H1 (cell line): ENCODE measurements around the gene ZDHHC9. TPM values are rescaled to one million over a fixed set of nuclear protein-coding genes. Genes with fewer than 3 reads are reported as not detected.

Experiments
- CTCF ChIA-PET: fragments of 300-600 bp; sonication (Branson Sonifier 250); formaldehyde crosslinking; loops from one replicate; lab custom pipeline; 2021; ENCODE audit not compliant: partially characterized antibody; lab: Charles Lee
- POLR2A ChIA-PET: fragments of 300-600 bp; sonication (Branson Sonifier 250); formaldehyde crosslinking; loops from one replicate; lab custom pipeline; 2021; ENCODE audit warnings: inconsistent platforms; ENCODE audit not compliant: partially characterized antibody; lab: Charles Lee
- DNase-seq, 2 experiments: peaks; one replicate each; pipeline versions ENCODE4 v3.0.0 to v3.0.0-alpha.2; 2010 to 2022; ENCODE audit warnings: low spot score in 2 of 2, low read depth in 1 of 2, mixed read lengths in 1 of 2
- FAIRE-seq: peaks from 2 replicates; lab custom pipeline; 2011; peaks lifted over from hg19 to GRCh38; lab: Jason Lieb, UNC
- H2AFZ ChIP-seq: 2 replicates; pipeline ENCODE4 v1.8.1; 2012; ENCODE audit warnings: low read length, inconsistent platforms
- H2AK5ac ChIP-seq: 2 replicates; pipeline ENCODE4 v1.6.1; 2013; ENCODE audit warnings: low read depth, low read length
- H2BK120ac ChIP-seq: replicated peaks from 2 replicates; pipeline ENCODE3; 2013; ENCODE audit warnings: low read depth, low read length, inconsistent platforms
- H2BK12ac ChIP-seq: 2 replicates; pipeline ENCODE4 v1.6.1; 2013; ENCODE audit warnings: low read depth, low read length
- H2BK15ac ChIP-seq: 2 replicates; pipeline ENCODE4 v1.6.1; 2013; ENCODE audit warnings: low read length
- H2BK20ac ChIP-seq: 2 replicates; pipeline ENCODE4 v1.6.1; 2013; ENCODE audit warnings: low read length
- H2BK5ac ChIP-seq: 2 replicates; pipeline ENCODE4 v1.6.1; 2013; ENCODE audit warnings: low read depth, low read length
- H3K14ac ChIP-seq: 2 replicates; pipeline ENCODE4 v1.6.1; 2013; ENCODE audit warnings: inconsistent platforms; ENCODE audit not compliant: insufficient read length
- H3K18ac ChIP-seq: 2 replicates; pipeline ENCODE4 v1.6.1; 2013; ENCODE audit warnings: low read length; ENCODE audit errors: extremely low read depth
- H3K23ac ChIP-seq: 2 replicates; pipeline ENCODE4 v1.6.1; 2013; ENCODE audit warnings: inconsistent platforms; ENCODE audit not compliant: insufficient read length
- H3K23me2 ChIP-seq: 2 replicates; pipeline ENCODE4 v1.6.1; 2013; ENCODE audit warnings: low read depth, low read length
- H3K27ac ChIP-seq: 2 replicates; pipeline ENCODE4 v1.6.1; 2011; ENCODE audit warnings: low read depth, low read length, inconsistent platforms
- H3K27me3 ChIP-seq, 4 experiments: replicated peaks in 1 of 4; 1 replicate in 1 of 4; 2 replicates in 3 of 4; pipeline versions ENCODE4 v1.6.1 to v1.8.1; 2011 to 2013; ENCODE audit warnings: low read length in 3 of 4, mild to moderate bottlenecking in 3 of 4, inconsistent platforms in 2 of 4, mixed read lengths in 2 of 4, moderate library complexity in 1 of 4; ENCODE audit not compliant: control insufficient read depth in 3 of 4, insufficient read depth in 3 of 4; ENCODE audit errors: extremely low read depth in 1 of 4
- H3K36me3 ChIP-seq, 4 experiments: 2 replicates each; pipeline versions ENCODE4 v1.6.1 to v1.8.1; 2011 to 2013; ENCODE audit warnings: mild to moderate bottlenecking in 4 of 4, low read length in 3 of 4, moderate library complexity in 2 of 4, control low read depth in 1 of 4, inconsistent platforms in 1 of 4; ENCODE audit not compliant: insufficient read depth in 4 of 4, control insufficient read depth in 2 of 4
- H3K4ac ChIP-seq: replicated peaks from 2 replicates; pipeline ENCODE3; 2013; ENCODE audit warnings: low read length, low read depth, mixed read lengths, inconsistent platforms; ENCODE audit not compliant: insufficient read length
- H3K4me1 ChIP-seq, 4 experiments: replicated peaks in 1 of 4; 1 replicate in 1 of 4; 2 replicates in 3 of 4; pipeline versions ENCODE4 v1.6.1 to v1.8.1; 2011 to 2013; ENCODE audit warnings: low read length in 3 of 4, inconsistent platforms in 2 of 4, mixed read lengths in 1 of 4; ENCODE audit not compliant: insufficient read depth in 4 of 4, control insufficient read depth in 3 of 4
- H3K4me2 ChIP-seq, 2 experiments: 2 replicates each; pipeline versions ENCODE4 v1.6.1 to v1.8.1; 2011 to 2013; ENCODE audit warnings: low read depth in 2 of 2, low read length in 2 of 2, control low read depth in 1 of 2, inconsistent platforms in 1 of 2, mild to moderate bottlenecking in 1 of 2; ENCODE audit not compliant: insufficient read depth in 1 of 2
- H3K4me3 ChIP-seq, 4 experiments: fragments of 200-600, 300-600 bp in 1 of 4; sonication (generic), shearing (Covaris generic), sonication (Bioruptor Twin) in 1 of 4; 2 replicates each; pipeline versions ENCODE4 v1.5.1 to v1.8.1; 2011 to 2016; ENCODE audit warnings: low read length in 4 of 4, low read depth in 3 of 4, control low read depth in 2 of 4, inconsistent platforms in 2 of 4, mild to moderate bottlenecking in 2 of 4, mixed read lengths in 1 of 4, moderate library complexity in 1 of 4; ENCODE audit not compliant: insufficient read depth in 2 of 4; ENCODE audit errors: extremely low read depth in 1 of 4
- H3K56ac ChIP-seq: replicated peaks from 2 replicates; pipeline ENCODE3; 2013; ENCODE audit warnings: low read depth, mild to moderate bottlenecking, mixed read lengths, low read length, inconsistent platforms; ENCODE audit not compliant: insufficient read length
- H3K79me1 ChIP-seq: 2 replicates; pipeline ENCODE4 v1.6.1; 2013; ENCODE audit warnings: low read depth, low read length, control low read depth
- H3K79me2 ChIP-seq, 2 experiments: 2 replicates each; pipeline versions ENCODE4 v1.6.1 to v1.8.1; 2012 to 2013; ENCODE audit warnings: low read length in 2 of 2, mild to moderate bottlenecking in 2 of 2, inconsistent platforms in 1 of 2; ENCODE audit not compliant: insufficient read depth in 2 of 2, control insufficient read depth in 1 of 2
- H3K9ac ChIP-seq, 4 experiments: replicated peaks in 1 of 4; 1 replicate in 1 of 4; 2 replicates in 3 of 4; pipeline versions ENCODE4 v1.6.1 to v1.8.1; 2011 to 2013; ENCODE audit warnings: low read depth in 3 of 4, low read length in 3 of 4, control low read depth in 2 of 4, mild to moderate bottlenecking in 2 of 4, moderate library complexity in 2 of 4, inconsistent platforms in 1 of 4; ENCODE audit errors: extremely low read depth in 1 of 4
- H3K9me3 ChIP-seq, 2 experiments: 2 replicates each; pipeline versions ENCODE4 v1.6.1 to v1.8.1; 2012 to 2013; ENCODE audit warnings: mild to moderate bottlenecking in 2 of 2, moderate library complexity in 2 of 2, control low read depth in 1 of 2, inconsistent platforms in 1 of 2, low read depth in 1 of 2, low read length in 1 of 2, mixed read lengths in 1 of 2; ENCODE audit not compliant: insufficient read depth in 2 of 2
- H4K20me1 ChIP-seq, 2 experiments: replicated peaks in 1 of 2; 2 replicates each; pipeline versions ENCODE3 to v1.8.1; 2011 to 2013; ENCODE audit warnings: inconsistent platforms in 2 of 2, low read length in 2 of 2, mild to moderate bottlenecking in 1 of 2; ENCODE audit not compliant: insufficient read depth in 2 of 2, control insufficient read depth in 1 of 2
- H4K5ac ChIP-seq: 2 replicates; pipeline ENCODE4 v1.6.1; 2013; ENCODE audit warnings: low read length, low read depth, mixed read lengths, inconsistent platforms; ENCODE audit not compliant: insufficient read length
- H4K8ac ChIP-seq: 2 replicates; pipeline ENCODE4 v1.8.0; 2013; ENCODE audit warnings: mild to moderate bottlenecking, moderate library complexity, low read length, inconsistent platforms; ENCODE audit not compliant: insufficient read depth; ENCODE audit errors: extremely low read depth
- H4K91ac ChIP-seq: replicated peaks from 2 replicates; pipeline ENCODE3; 2013; ENCODE audit warnings: low read length, mixed read lengths, inconsistent platforms; ENCODE audit not compliant: insufficient read length
- CEBPB ChIP-seq: IDR thresholded peaks from 2 replicates; pipeline ENCODE4 v1.6.1; 2012; ENCODE audit warnings: low read depth, low read length
- CTCF ChIP-seq, 3 experiments: IDR thresholded peaks; 1 replicate in 2 of 3; 2 replicates in 1 of 3; pipeline versions ENCODE4 v1.5.1 to v1.6.1; 2011; ENCODE audit warnings: low read length in 3 of 3, mild to moderate bottlenecking in 3 of 3, inconsistent platforms in 2 of 3, low read depth in 1 of 3, moderate library complexity in 1 of 3; ENCODE audit not compliant: insufficient read depth in 1 of 3; ENCODE audit errors: control extremely low read depth in 1 of 3
- MAFK ChIP-seq: IDR thresholded peaks from 2 replicates; pipeline ENCODE4 v1.6.1; 2012; ENCODE audit warnings: low read depth, mild to moderate bottlenecking, improper control_type of control experiment, low read length
- RAD21 ChIP-seq, 2 experiments: IDR thresholded peaks in 1 of 2; conservative IDR thresholded peaks in 1 of 2; 2 replicates each; pipeline ENCODE4 v1.6.1; 2011; ENCODE audit warnings: low read depth in 2 of 2, low read length in 2 of 2, improper control_type of control experiment in 1 of 2, inconsistent platforms in 1 of 2, mild to moderate bottlenecking in 1 of 2, moderate library complexity in 1 of 2
- WGBS, 2 experiments: shearing (Covaris generic) in 1 of 2; methylation state at CpG; one replicate each; pipeline versions ENCODE4 v1.1.6 to v1.1.7; 2013 to 2015; ENCODE audit warnings: low lambda C conversion rate in 2 of 2, mixed read lengths in 2 of 2, inconsistent platforms in 1 of 2, low coverage in 1 of 2, missing lambda C conversion rate in 1 of 2; ENCODE audit not compliant: insufficient replicate concordance in 2 of 2, insufficient coverage in 1 of 2, insufficient read length in 1 of 2; ENCODE audit errors: extremely low coverage in 1 of 2, missing lambda C conversion rate in 1 of 2; 5-methylcytosine and 5-hydroxymethylcytosine counted together
- polyA plus RNA-seq, 7 experiments: library from polyadenylated mRNA; depleted of rRNA in 3 of 7; stranded (reverse) in 5 of 7; unstranded in 2 of 7; fragments of >200 nt in 5 of 7; fragments of 200-250 nt in 2 of 7; gene quantifications; 1 replicate in 5 of 7; 2 replicates in 1 of 7; 4 replicates in 1 of 7; pipeline versions ENCODE4 v1.2.1 to v1.2.3, GENCODE V29; 2011 to 2013; ENCODE audit warnings: missing spikeins in 2 of 7, mixed read lengths in 2 of 7
- total RNA-seq: library from RNA; stranded (reverse); fragmentation: NEBNext Ultra II Directional; extraction: Animal tissue kit (Norgen Biotek cat#: 25700); gene quantifications from 2 replicates; pipeline ENCODE4 v1.2.1, GENCODE V29; 2021

The ZDHHC9 gene
- total and polyA plus RNA-seq, 2 of the 8 experiments (the other 6 are each of a cell fraction or from before 2014, with no cell fraction given): 18.1 to 28.3 TPM

- H4K20me1 ChIP-seq: no peaks in the 10 kb centered on the region
- H3K79me1 ChIP-seq: no peaks in the 10 kb centered on the region
- H3K79me2 ChIP-seq: no peaks in the 10 kb centered on the region
- CTCF ChIA-PET: interaction anchor here (0.8 to 1.4 kb wide), 6 partner anchors 12 to 197 kb away, joined by 3 to 7 read pairs (median 4); no protein-coding TSS in a partner anchor
- no peak overlapping the region for H3K9ac ChIP-seq
- no peaks in the 10 kb centered on the region for H3K27me3 ChIP-seq
- peak in 1 of 3 experiments; percentile 5; a peak in 1 of 4 replicates for TF ChIP-seq CTCF (IDR thresholded peaks at IDR 0.05; ENCODE audit: control extremely low read depth in 1 of 3, insufficient read depth in 1 of 3, low read depth in 1 of 3, low read length in 3 of 3)
- TF ChIP-seq RAD21 (IDR thresholded peaks at IDR 0.05 in 1 of 2, conservative IDR thresholded peaks at IDR 0.05 in 1 of 2; ENCODE audit: low read depth in 2 of 2, low read length in 2 of 2): peak in 1 of 2 experiments; percentile 6; a peak in 1 of 4 replicates
- TF ChIP-seq CEBPB: no peak
- peak; percentile 31; the same call in 1 of the 2 replicates for TF ChIP-seq MAFK
- TF ChIP-seq, all 59 proteins: peak for 3
- WGBS, 2 experiments: 85% methylated on average over 11 of the region's 14 CpGs; no CpG with 5 or more reads in 1 of the 2 experiments
- Histone ChIP-seq H3K9me3 (no peaks in the 10 kb centered on the region), H2BK12ac (no peak overlapping the region), H3K14ac (no peak overlapping the region), H3K18ac (no peak overlapping the region), H3K27ac (no peak overlapping the region), H2AK5ac (no peak overlapping the region), H3K23me2 (no peaks in the 10 kb centered on the region), H2BK5ac (no peak overlapping the region), H2BK15ac (no peak overlapping the region), H2AFZ (no peak overlapping the region), H4K91ac (no peak overlapping the region), H4K8ac (no peak overlapping the region), H3K56ac (no peak overlapping the region), H4K5ac (no peak overlapping the region), H3K4me2 (no peak overlapping the region), H2BK20ac (no peak overlapping the region), H3K4me1 (no peaks in the 10 kb centered on the region), H2BK120ac (no peak overlapping the region), H3K4me3 (no peak overlapping the region), H3K23ac (no peak overlapping the region), H3K4ac (no peak overlapping the region), H3K36me3 (no peaks in the 10 kb centered on the region)
- DNase-seq (no peak), FAIRE-seq (no peak)
- POLR2A ChIA-PET: no interaction called here
These were observed 84.1 kb downstream of the ZDHHC9 start for GRCh38 chrX:129759576-129760061.
